Suprapubic skin (tissue), 3 donors: ENCODE results near the gene RAPH1.
"Not testable (repeated sequence)": the region's sequence is repeated elsewhere in the genome, so short reads cannot be mapped to it uniquely, and the experiment has no call there.

Experiments used
- POLR2AphosphoS5 ChIP-seq, 3 donors: sonication (generic); formaldehyde crosslinking; IDR thresholded peaks; one replicate each; pipeline ENCODE4 v1.6.1; 2017; ENCODE audit warnings: antibody characterized with exemption in 3 of 3
- TF ChIP-seq, protein P1 (sequence below), 2 donors: fragments of 200-600 bp in 1 of 2; fragments of 450-650 bp in 1 of 2; sonication (generic) in 1 of 2; IDR thresholded peaks; one replicate each; pipeline ENCODE4 v1.5.1; 2016 to 2019; ENCODE audit warnings: antibody characterized with exemption in 2 of 2, mild to moderate bottlenecking in 1 of 2, moderate library complexity in 1 of 2

- TF ChIP-seq, protein P1, sequence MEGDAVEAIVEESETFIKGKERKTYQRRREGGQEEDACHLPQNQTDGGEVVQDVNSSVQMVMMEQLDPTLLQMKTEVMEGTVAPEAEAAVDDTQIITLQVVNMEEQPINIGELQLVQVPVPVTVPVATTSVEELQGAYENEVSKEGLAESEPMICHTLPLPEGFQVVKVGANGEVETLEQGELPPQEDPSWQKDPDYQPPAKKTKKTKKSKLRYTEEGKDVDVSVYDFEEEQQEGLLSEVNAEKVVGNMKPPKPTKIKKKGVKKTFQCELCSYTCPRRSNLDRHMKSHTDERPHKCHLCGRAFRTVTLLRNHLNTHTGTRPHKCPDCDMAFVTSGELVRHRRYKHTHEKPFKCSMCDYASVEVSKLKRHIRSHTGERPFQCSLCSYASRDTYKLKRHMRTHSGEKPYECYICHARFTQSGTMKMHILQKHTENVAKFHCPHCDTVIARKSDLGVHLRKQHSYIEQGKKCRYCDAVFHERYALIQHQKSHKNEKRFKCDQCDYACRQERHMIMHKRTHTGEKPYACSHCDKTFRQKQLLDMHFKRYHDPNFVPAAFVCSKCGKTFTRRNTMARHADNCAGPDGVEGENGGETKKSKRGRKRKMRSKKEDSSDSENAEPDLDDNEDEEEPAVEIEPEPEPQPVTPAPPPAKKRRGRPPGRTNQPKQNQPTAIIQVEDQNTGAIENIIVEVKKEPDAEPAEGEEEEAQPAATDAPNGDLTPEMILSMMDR (IDR thresholded peaks at IDR 0.05), result not testable (repeated sequence)
- not testable (repeated sequence) for TF ChIP-seq POLR2AphosphoS5 (IDR thresholded peaks at IDR 0.05)
These were observed 1.5 kb upstream of the RAPH1 start for GRCh38 chr2:203536586-203536951.
